SH-SY5Y (cell line): ENCODE results near the gene KL.

ENCODE experiments used
- GATA2 ChIP-seq: IDR thresholded peaks from 2 replicates; pipeline ENCODE4 v1.6.1; 2011; ENCODE audit warnings: mild to moderate bottlenecking, low read depth, low read length
- GATA3 ChIP-seq: IDR thresholded peaks from 2 replicates; pipeline ENCODE4 v1.6.1; 2011; ENCODE audit warnings: low read depth, mild to moderate bottlenecking, low read length, moderate library complexity

- TF ChIP-seq GATA3 (no peak), GATA2 (no peak)
These were observed 968 bp upstream of the KL start for GRCh38 chr13:33015241-33015668.
